ENCODE data around the gene COL4A2. TPM values are rescaled to one million over a fixed set of nuclear protein-coding genes. Genes with fewer than 3 reads are reported as not detected.

Gene COL4A2
- polyA plus RNA-seq, 1 donor (not counting 4 experiments of a cell fraction or from before 2014, with no cell fraction given) = 30.7 TPM

DNA sequence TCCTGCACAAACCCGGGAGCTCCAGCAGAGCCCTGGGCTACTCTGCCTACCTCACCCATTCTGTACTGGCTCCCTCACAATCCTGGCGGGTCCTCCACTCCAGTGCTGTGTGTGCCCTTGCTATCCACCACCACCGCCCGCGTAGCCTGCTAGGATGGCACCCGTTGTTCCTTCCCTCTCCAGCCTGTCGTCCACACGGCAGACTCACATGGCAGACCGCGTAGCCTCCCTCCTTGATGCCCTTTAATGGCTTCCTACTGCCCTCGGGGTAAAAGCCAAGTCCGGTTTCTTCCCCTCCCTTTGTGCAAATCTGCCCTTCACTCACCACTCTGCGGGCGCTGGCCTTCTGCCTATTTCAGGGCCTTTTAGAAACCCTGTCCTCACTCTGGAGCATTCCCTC, 147.9 kb downstream of the COL4A2 start:
- Histone ChIP-seq H3K4me2 (ENCODE audit: control insufficient read depth, extremely low read depth, insufficient read depth, low read depth, low read length) (no peak overlapping the region), H2AFZ (ENCODE audit: control insufficient read depth, low read length) (no peak overlapping the region), H3K36me3 (ENCODE audit: control insufficient read depth in 2 of 2, extremely low read depth in 1 of 2, insufficient read depth in 2 of 2, low read length in 2 of 2) (peaks cover 0 to 16% of the 10 kb centered on the region in 2 experiments), H3K4me3 (ENCODE audit: control insufficient read depth in 2 of 3, extremely low read depth in 1 of 3, insufficient read depth in 2 of 3, low read depth in 1 of 3, low read length in 3 of 3) (no peak overlapping the region), H3K9me1 (ENCODE audit: control insufficient read depth, extremely low read depth, insufficient read depth, low read length) (no peaks in the 10 kb centered on the region), H3K27me3 (ENCODE audit: control insufficient read depth, extremely low read depth, insufficient read depth, low read length) (no peaks in the 10 kb centered on the region), H3K27ac (ENCODE audit: control insufficient read depth, insufficient read depth, low read length) (no peak overlapping the region), H3K9ac (ENCODE audit: control insufficient read depth, extremely low read depth, insufficient read depth, low read length) (no peak overlapping the region), H3K4me1 (ENCODE audit: control insufficient read depth, extremely low read depth, insufficient read depth, low read length) (peaks cover 4% of the 10 kb centered on the region), H4K20me1 (ENCODE audit: control insufficient read depth, extremely low read depth, insufficient read depth, low read length) (peaks cover 4% of the 10 kb centered on the region), H3K9me3 (ENCODE audit: control insufficient read depth, low read depth, low read length) (no peaks in the 10 kb centered on the region), H3K79me2 (ENCODE audit: control insufficient read depth, insufficient read depth, low read length) (no peaks in the 10 kb centered on the region)
- dilution Hi-C loops (cut with MboI; ENCODE audit: extremely low pct_ligation_motif_present, low sequenced_read_pairs) = no loop called here
- no peak for DNase-seq (ENCODE audit: low read depth, low spot score)
- TF ChIP-seq EZH2 (IDR thresholded peaks at IDR 0.05; ENCODE audit: low read length) (no peak), CTCF (optimal IDR thresholded peaks at IDR 0.05 in 1 of 3, IDR thresholded peaks at IDR 0.05 in 1 of 3, conservative IDR thresholded peaks at IDR 0.05 in 1 of 3; ENCODE audit: extremely low read depth in 1 of 3, insufficient read depth in 2 of 3, low read length in 3 of 3) (no peak)
- no peak for FAIRE-seq

GRCh38 chr13:110455444-110455843, 148.4 kb downstream of the COL4A2 start:
- no peak for FAIRE-seq
- Histone ChIP-seq H3K9me1 (ENCODE audit: control insufficient read depth, extremely low read depth, insufficient read depth, low read length) (no peaks in the 10 kb centered on the region), H3K27ac (ENCODE audit: control insufficient read depth, insufficient read depth, low read length) (no peak overlapping the region), H3K79me2 (ENCODE audit: control insufficient read depth, insufficient read depth, low read length) (no peaks in the 10 kb centered on the region), H2AFZ (ENCODE audit: control insufficient read depth, low read length) (no peak overlapping the region), H3K4me1 (ENCODE audit: control insufficient read depth, extremely low read depth, insufficient read depth, low read length) (peaks cover 4% of the 10 kb centered on the region), H3K9ac (ENCODE audit: control insufficient read depth, extremely low read depth, insufficient read depth, low read length) (no peak overlapping the region), H3K36me3 (ENCODE audit: control insufficient read depth in 2 of 2, extremely low read depth in 1 of 2, insufficient read depth in 2 of 2, low read length in 2 of 2) (peaks cover 0 to 14% of the 10 kb centered on the region in 2 experiments), H3K4me2 (ENCODE audit: control insufficient read depth, extremely low read depth, insufficient read depth, low read depth, low read length) (no peak overlapping the region), H3K9me3 (ENCODE audit: control insufficient read depth, low read depth, low read length) (no peaks in the 10 kb centered on the region), H3K4me3 (ENCODE audit: control insufficient read depth in 2 of 3, extremely low read depth in 1 of 3, insufficient read depth in 2 of 3, low read depth in 1 of 3, low read length in 3 of 3) (no peak overlapping the region), H3K27me3 (ENCODE audit: control insufficient read depth, extremely low read depth, insufficient read depth, low read length) (no peaks in the 10 kb centered on the region), H4K20me1 (ENCODE audit: control insufficient read depth, extremely low read depth, insufficient read depth, low read length) (peaks cover 4% of the 10 kb centered on the region)
- dilution Hi-C loops (cut with MboI; ENCODE audit: extremely low pct_ligation_motif_present, low sequenced_read_pairs) = no loop called here
- DNase-seq (ENCODE audit: low read depth, low spot score) = no peak
- TF ChIP-seq EZH2 (IDR thresholded peaks at IDR 0.05; ENCODE audit: low read length) (no peak), CTCF (optimal IDR thresholded peaks at IDR 0.05 in 1 of 3, IDR thresholded peaks at IDR 0.05 in 1 of 3, conservative IDR thresholded peaks at IDR 0.05 in 1 of 3; ENCODE audit: extremely low read depth in 1 of 3, insufficient read depth in 2 of 3, low read length in 3 of 3) (no peak)

Data from keratinocyte (primary cell).